Measurements from ENCODE around the gene TUBB4A. TPM values are rescaled to one million over a fixed set of nuclear protein-coding genes. Genes with fewer than 3 reads are reported as not detected.

Gene TUBB4A
- total RNA-seq, 1 experiment from 2014 or later = 0.03 TPM

GRCh38 chr19:6464070-6464873 lies 37.8 kb downstream of the TUBB4A start, which contains the start of gene CRB3:
CRB3 (plus strand) TSS chr19:6464271; CDS start chr19:6464702, 431 bp downstream.
- Histone ChIP-seq H3K9me3 (no peaks in the 10 kb centered on the region), H3K4me3 (no peak within 1 kb of the TSS), H3K36me3 (no peaks in the 10 kb centered on the region), H3K27me3 (no peaks in the 10 kb centered on the region)
- DNase-seq = no peak

GRCh38 chr19:6460099-6460884 lies 41.8 kb downstream of the TUBB4A start:
- H3K9me3 ChIP-seq = no peaks in the 10 kb centered on the region
- no peaks in the 10 kb centered on the region for H3K27me3 ChIP-seq
- peak overlapping the region; percentile 63 for H3K4me3 ChIP-seq
- H3K36me3 ChIP-seq = no peaks in the 10 kb centered on the region
- peak; percentile 97 for DNase-seq

- Histone ChIP-seq H3K9me3 (no peaks in the 10 kb centered on the region), H3K4me3 (peak within 1 kb of the TSS; percentile 63), H3K36me3 (no peaks in the 10 kb centered on the region), H3K27me3 (no peaks in the 10 kb centered on the region)
- DNase-seq = peak; percentile 53
Observed at GRCh38 chr19:6459262-6460098, 42.6 kb downstream of the TUBB4A start, which contains the start of gene SLC25A23. SLC25A23 (minus strand) TSS chr19:6459792; CDS start chr19:6459628, 164 bp downstream.

GRCh38 chr19:6458695-6459261 lies 43.3 kb downstream of the TUBB4A start:
- H3K4me3 ChIP-seq = peak overlapping the region; percentile 63
- H3K9me3 ChIP-seq = no peaks in the 10 kb centered on the region
- H3K27me3 ChIP-seq = no peaks in the 10 kb centered on the region
- H3K36me3 ChIP-seq = no peaks in the 10 kb centered on the region
- no peak for DNase-seq

GRCh38 chr19:6457958-6458694 lies 44.0 kb downstream of the TUBB4A start:
- Histone ChIP-seq H3K9me3 (no peaks in the 10 kb centered on the region), H3K36me3 (no peaks in the 10 kb centered on the region), H3K27me3 (no peaks in the 10 kb centered on the region), H3K4me3 (no peak overlapping the region)
- DNase-seq = no peak

- Histone ChIP-seq H3K36me3 (no peaks in the 10 kb centered on the region), H3K9me3 (no peaks in the 10 kb centered on the region), H3K27me3 (no peaks in the 10 kb centered on the region), H3K4me3 (no peak overlapping the region)
- no peak for DNase-seq
Observed at GRCh38 chr19:6455924-6456323, 46.2 kb downstream of the TUBB4A start.

- Histone ChIP-seq H3K36me3 (no peaks in the 10 kb centered on the region), H3K27me3 (no peaks in the 10 kb centered on the region), H3K9me3 (no peaks in the 10 kb centered on the region), H3K4me3 (no peak overlapping the region)
- no peak for DNase-seq
Observed at GRCh38 chr19:6453951-6454565, 48.1 kb downstream of the TUBB4A start.

- no peaks in the 10 kb centered on the region for H3K36me3 ChIP-seq
- no peak for DNase-seq
- no peaks in the 10 kb centered on the region for H3K9me3 ChIP-seq
- H3K4me3 ChIP-seq = no peak overlapping the region
- H3K27me3 ChIP-seq = no peaks in the 10 kb centered on the region
Observed at GRCh38 chr19:6452899-6453298, 49.2 kb downstream of the TUBB4A start.

GRCh38 chr19:6452223-6452614 lies 49.9 kb downstream of the TUBB4A start:
- Histone ChIP-seq H3K36me3 (no peaks in the 10 kb centered on the region), H3K9me3 (no peaks in the 10 kb centered on the region), H3K27me3 (no peaks in the 10 kb centered on the region), H3K4me3 (no peak overlapping the region)
- DNase-seq = no peak

- H3K27me3 ChIP-seq = no peaks in the 10 kb centered on the region
- no peak for DNase-seq
- no peaks in the 10 kb centered on the region for H3K36me3 ChIP-seq
- H3K9me3 ChIP-seq = no peaks in the 10 kb centered on the region
- H3K4me3 ChIP-seq = no peak overlapping the region
Observed at GRCh38 chr19:6451583-6452222, 50.4 kb downstream of the TUBB4A start.

- no peaks in the 10 kb centered on the region for H3K36me3 ChIP-seq
- H3K4me3 ChIP-seq = no peak overlapping the region
- H3K9me3 ChIP-seq = no peaks in the 10 kb centered on the region
- DNase-seq = no peak
- H3K27me3 ChIP-seq = no peaks in the 10 kb centered on the region
Observed at GRCh38 chr19:6450166-6450565, 51.9 kb downstream of the TUBB4A start.

- no peak for DNase-seq
- Histone ChIP-seq H3K4me3 (no peak overlapping the region), H3K27me3 (no peaks in the 10 kb centered on the region), H3K9me3 (no peaks in the 10 kb centered on the region), H3K36me3 (no peaks in the 10 kb centered on the region)
Observed at GRCh38 chr19:6448045-6448444, 54.1 kb downstream of the TUBB4A start.

- H3K9me3 ChIP-seq = no peaks in the 10 kb centered on the region
- no peaks in the 10 kb centered on the region for H3K36me3 ChIP-seq
- H3K4me3 ChIP-seq = no peak overlapping the region
- no peaks in the 10 kb centered on the region for H3K27me3 ChIP-seq
- DNase-seq = no peak
Observed at GRCh38 chr19:6446452-6446851, 55.7 kb downstream of the TUBB4A start.

Measured in MG63 (cell line).